Neural cell (in vitro differentiated cells): ENCODE measurements around the gene PRDM11.

Experiments
- EP300 ChIP-seq: fragments of 450-650 bp; conservative IDR thresholded peaks from 2 replicates; pipeline ENCODE4 v1.6.1; 2014; ENCODE audit warnings: antibody characterized with exemption, mild to moderate bottlenecking, moderate library complexity; ENCODE audit not compliant: poor library complexity, severe bottlenecking
- EZH2 ChIP-seq: fragments of 200-600, 300-800 bp; shearing (Covaris generic), sonication (generic); IDR thresholded peaks from 2 replicates; pipeline ENCODE4 v1.6.1; 2014; ENCODE audit warnings: antibody characterized with exemption, low read length, borderline replicate concordance, mild to moderate bottlenecking; ENCODE audit not compliant: insufficient read depth, poor library complexity, severe bottlenecking
- MXI1 ChIP-seq: fragments of 450-650 bp; conservative IDR thresholded peaks from 2 replicates; pipeline ENCODE4 v1.6.1; 2014; ENCODE audit warnings: antibody characterized with exemption, mild to moderate bottlenecking; ENCODE audit not compliant: poor library complexity, severe bottlenecking
- POLR2AphosphoS5 ChIP-seq: IDR thresholded peaks from 2 replicates; pipeline ENCODE4 v1.6.1; 2012
- RAD21 ChIP-seq: fragments of 450-650 bp; conservative IDR thresholded peaks from 2 replicates; pipeline ENCODE4 v1.6.1; 2014; ENCODE audit warnings: antibody characterized with exemption, mild to moderate bottlenecking, moderate library complexity
- REST ChIP-seq: IDR thresholded peaks from 2 replicates; pipeline ENCODE4 v1.6.1; 2012; ENCODE audit warnings: borderline replicate concordance
- SMC3 ChIP-seq: fragments of 450-650 bp; conservative IDR thresholded peaks from 2 replicates; pipeline ENCODE4 v1.6.1; 2014; ENCODE audit warnings: antibody characterized with exemption, mild to moderate bottlenecking, moderate library complexity; ENCODE audit not compliant: poor library complexity
- TAF1 ChIP-seq: IDR thresholded peaks from 2 replicates; pipeline ENCODE4 v1.6.1; 2012; ENCODE audit warnings: low read depth
- TF ChIP-seq, protein P1 (sequence below): fragments of 450-650 bp; IDR thresholded peaks from 2 replicates; pipeline ENCODE4 v1.5.1; 2014; ENCODE audit warnings: antibody characterized with exemption, mild to moderate bottlenecking, moderate library complexity; ENCODE audit not compliant: poor library complexity, severe bottlenecking

- TF ChIP-seq, protein P1, sequence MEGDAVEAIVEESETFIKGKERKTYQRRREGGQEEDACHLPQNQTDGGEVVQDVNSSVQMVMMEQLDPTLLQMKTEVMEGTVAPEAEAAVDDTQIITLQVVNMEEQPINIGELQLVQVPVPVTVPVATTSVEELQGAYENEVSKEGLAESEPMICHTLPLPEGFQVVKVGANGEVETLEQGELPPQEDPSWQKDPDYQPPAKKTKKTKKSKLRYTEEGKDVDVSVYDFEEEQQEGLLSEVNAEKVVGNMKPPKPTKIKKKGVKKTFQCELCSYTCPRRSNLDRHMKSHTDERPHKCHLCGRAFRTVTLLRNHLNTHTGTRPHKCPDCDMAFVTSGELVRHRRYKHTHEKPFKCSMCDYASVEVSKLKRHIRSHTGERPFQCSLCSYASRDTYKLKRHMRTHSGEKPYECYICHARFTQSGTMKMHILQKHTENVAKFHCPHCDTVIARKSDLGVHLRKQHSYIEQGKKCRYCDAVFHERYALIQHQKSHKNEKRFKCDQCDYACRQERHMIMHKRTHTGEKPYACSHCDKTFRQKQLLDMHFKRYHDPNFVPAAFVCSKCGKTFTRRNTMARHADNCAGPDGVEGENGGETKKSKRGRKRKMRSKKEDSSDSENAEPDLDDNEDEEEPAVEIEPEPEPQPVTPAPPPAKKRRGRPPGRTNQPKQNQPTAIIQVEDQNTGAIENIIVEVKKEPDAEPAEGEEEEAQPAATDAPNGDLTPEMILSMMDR, result no peak
- TF ChIP-seq EZH2 (no peak), RAD21 (no peak), EP300 (no peak), POLR2AphosphoS5 (no peak), SMC3 (no peak), MXI1 (no peak), TAF1 (no peak), REST (no peak)
Observed at GRCh38 chr11:45272701-45273100, 126.3 kb downstream of the PRDM11 start.
